ENCODE data around the gene C2CD4D. TPM values are rescaled to one million over a fixed set of nuclear protein-coding genes. Genes with fewer than 3 reads are reported as not detected.
A peak's percentile ranks its signal among the peaks of the same experiment; 100 is the strongest.

Gene C2CD4D
- polyA plus RNA-seq (2011; rRNA removed) (not detected in 2 replicates), polyA plus RNA-seq (2017; fragmentation: RNase III; extraction: RNeasy Plus Mini Kit Qiagen cat#74134 plus additional on column Dnase treatment) (not detected in 3 replicates), polyA minus RNA-seq (2011; rRNA and poly(A)+ RNA removed) (not detected in 2 replicates)
- not detected in 2 replicates for polyA plus RNA-seq (2012; cell fraction: cytosol; rRNA removed)
- polyA plus RNA-seq (2012; cell fraction: nucleus; rRNA removed), result not detected in 2 replicates

DNA sequence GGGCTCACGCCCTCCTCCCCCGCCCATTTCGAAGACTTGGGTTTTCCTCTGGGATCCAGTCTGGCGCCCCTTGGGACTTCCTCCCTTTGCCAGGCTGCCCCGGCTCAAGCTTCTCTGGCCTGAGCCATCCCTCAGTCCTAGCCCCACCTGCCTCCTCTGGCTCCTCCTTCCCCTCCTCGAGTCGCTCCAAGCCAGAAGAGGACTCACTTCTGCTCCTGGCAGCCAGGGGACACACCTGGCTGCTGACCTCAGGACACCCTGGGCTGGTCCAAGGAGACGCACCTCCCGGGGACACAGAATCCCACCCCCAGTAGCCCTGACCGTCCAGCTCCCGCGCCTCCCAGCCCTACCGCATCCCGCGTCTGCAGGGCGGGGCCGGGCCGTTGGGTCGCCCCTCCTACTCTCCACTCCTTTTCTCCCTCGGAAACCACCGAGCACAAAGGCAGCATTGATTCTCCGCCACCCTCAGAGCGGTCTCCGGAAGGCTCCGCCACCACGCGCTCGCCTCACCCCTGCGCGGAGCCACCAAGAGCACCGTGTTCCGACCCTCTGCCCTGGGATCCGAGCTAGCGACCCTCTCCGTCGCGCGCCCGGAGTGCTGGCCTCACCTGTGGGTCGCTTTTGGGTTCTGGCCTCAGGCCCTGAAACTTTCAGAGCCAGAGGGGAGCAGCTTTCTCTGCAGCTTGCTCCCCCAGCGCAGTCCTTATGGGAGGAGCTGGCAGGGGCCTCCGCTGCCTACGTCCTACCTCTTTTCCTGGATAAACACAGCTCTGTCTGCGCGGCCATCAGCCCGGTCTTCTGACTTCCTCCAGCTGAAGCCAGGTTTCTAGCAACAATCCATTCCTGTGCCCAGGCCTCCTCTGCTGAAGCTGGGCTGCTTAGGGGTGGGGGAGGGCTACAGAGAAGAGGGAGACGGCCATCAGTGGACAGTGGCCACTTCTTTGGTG lies at the start of gene C2CD4D:
C2CD4D (minus strand) TSS at position 364 of the 947 bp plus-strand sequence. CDS start 831 bp downstream, outside the sequence.
- ChIA-PET POLR2A (no interaction called here), CTCF (interaction anchor here (0.8 to 5.5 kb wide), 10 partner anchors 7 to 246 kb away, joined by 3 to 77 read pairs (median 4); no protein-coding TSS in a partner anchor)
- 88% methylated on average over 45 of the region's 47 CpGs for WGBS (ENCODE audit: missing lambda C conversion rate)
- FAIRE-seq, result no peak
- Histone ChIP-seq H3K27ac (no peak within 1 kb of the TSS), H3K4me3 (no peak within 1 kb of the TSS), H3K4me2 (no peak within 1 kb of the TSS), H3K9me3 (no peaks in the 10 kb centered on the region), H3K4me1 (0 out of 3 replicates have a peak, but pooled peaks cover 3% of the 10 kb centered on the region)
- TF ChIP-seq ZC3H11A (IDR thresholded peaks at IDR 0.05) (no peak), RNF2 (IDR thresholded peaks at IDR 0.05; ENCODE audit: borderline replicate concordance, low read depth) (no peak), TP53 (CRISPR knock-in tag; IDR thresholded peaks at IDR 0.05) (no peak), POLR2AphosphoS2 (conservative IDR thresholded peaks at IDR 0.05; ENCODE audit: low read length) (no peak), HOXB5 (CRISPR knock-in tag; IDR thresholded peaks at IDR 0.05) (no peak), RARB (CRISPR knock-in tag; IDR thresholded peaks at IDR 0.05) (no peak), HOXB13 (CRISPR knock-in tag; IDR thresholded peaks at IDR 0.05; ENCODE audit: low read depth) (no peak)
- TF ChIP-seq, protein P1, sequence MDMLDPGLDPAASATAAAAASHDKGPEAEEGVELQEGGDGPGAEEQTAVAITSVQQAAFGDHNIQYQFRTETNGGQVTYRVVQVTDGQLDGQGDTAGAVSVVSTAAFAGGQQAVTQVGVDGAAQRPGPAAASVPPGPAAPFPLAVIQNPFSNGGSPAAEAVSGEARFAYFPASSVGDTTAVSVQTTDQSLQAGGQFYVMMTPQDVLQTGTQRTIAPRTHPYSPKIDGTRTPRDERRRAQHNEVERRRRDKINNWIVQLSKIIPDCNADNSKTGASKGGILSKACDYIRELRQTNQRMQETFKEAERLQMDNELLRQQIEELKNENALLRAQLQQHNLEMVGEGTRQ (IDR thresholded peaks at IDR 0.05), result no peak
- TF ChIP-seq, protein P2, sequence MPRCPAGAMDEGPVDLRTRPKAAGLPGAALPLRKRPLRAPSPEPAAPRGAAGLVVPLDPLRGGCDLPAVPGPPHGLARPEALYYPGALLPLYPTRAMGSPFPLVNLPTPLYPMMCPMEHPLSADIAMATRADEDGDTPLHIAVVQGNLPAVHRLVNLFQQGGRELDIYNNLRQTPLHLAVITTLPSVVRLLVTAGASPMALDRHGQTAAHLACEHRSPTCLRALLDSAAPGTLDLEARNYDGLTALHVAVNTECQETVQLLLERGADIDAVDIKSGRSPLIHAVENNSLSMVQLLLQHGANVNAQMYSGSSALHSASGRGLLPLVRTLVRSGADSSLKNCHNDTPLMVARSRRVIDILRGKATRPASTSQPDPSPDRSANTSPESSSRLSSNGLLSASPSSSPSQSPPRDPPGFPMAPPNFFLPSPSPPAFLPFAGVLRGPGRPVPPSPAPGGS (IDR thresholded peaks at IDR 0.05), result no peak
- TF ChIP-seq, protein P3, sequence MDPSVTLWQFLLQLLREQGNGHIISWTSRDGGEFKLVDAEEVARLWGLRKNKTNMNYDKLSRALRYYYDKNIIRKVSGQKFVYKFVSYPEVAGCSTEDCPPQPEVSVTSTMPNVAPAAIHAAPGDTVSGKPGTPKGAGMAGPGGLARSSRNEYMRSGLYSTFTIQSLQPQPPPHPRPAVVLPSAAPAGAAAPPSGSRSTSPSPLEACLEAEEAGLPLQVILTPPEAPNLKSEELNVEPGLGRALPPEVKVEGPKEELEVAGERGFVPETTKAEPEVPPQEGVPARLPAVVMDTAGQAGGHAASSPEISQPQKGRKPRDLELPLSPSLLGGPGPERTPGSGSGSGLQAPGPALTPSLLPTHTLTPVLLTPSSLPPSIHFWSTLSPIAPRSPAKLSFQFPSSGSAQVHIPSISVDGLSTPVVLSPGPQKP (IDR thresholded peaks at IDR 0.05; ENCODE audit: low read depth, low read length), result no peak
- TF ChIP-seq, protein P4, sequence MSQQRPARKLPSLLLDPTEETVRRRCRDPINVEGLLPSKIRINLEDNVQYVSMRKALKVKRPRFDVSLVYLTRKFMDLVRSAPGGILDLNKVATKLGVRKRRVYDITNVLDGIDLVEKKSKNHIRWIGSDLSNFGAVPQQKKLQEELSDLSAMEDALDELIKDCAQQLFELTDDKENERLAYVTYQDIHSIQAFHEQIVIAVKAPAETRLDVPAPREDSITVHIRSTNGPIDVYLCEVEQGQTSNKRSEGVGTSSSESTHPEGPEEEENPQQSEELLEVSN (IDR thresholded peaks at IDR 0.05; ENCODE audit: borderline replicate concordance, low read depth), result no peak
- no peak for ATAC-seq
- DNase-seq (ENCODE audit: low read depth in 1 of 2, low spot score in 1 of 2), result no peak

DNA sequence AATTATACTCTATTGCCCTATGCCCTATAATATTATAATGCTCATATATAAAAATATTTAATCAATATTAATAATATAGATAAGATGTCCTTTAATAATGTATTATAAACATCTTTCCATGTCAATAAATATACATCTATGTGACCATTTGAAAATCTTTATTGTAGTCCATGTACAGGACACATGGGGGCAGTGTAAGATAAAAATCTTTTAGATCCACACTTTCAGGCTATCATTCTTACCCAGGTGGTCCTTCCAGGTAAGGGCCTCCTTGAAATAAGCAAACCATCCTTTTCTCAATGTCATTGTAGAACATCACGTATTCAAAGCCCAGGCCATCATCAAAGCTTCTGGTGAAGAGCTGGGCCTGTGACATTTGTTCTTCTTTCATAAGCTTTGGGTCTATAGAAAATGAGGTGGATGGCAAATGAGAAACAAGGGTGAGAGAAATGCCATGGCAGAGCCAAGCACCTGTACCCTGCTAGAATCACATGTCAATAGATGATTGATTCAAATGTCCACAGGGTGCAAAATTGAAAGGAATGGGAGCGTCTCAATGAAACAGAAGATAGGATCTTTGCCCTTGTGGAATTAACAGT lies 49.5 kb upstream of the C2CD4D start:
- peak; percentile 33 to 41 for DNase-seq (ENCODE audit: low read depth in 1 of 2, low spot score in 1 of 2)
- WGBS (ENCODE audit: missing lambda C conversion rate), result 57% methylated on average over 2 of the region's 2 CpGs
- Histone ChIP-seq H3K4me3 (no peak overlapping the region), H3K4me1 (no peaks in the 10 kb centered on the region), H3K27ac (no peak overlapping the region), H3K4me2 (no peak overlapping the region), H3K9me3 (no peaks in the 10 kb centered on the region)
- ATAC-seq, result peak; percentile 68 to 80; a peak in 3 of 6 replicates
- ChIA-PET POLR2A (interaction anchor here (1.8 kb wide), 1 partner anchor 20 kb away, joined by 4 read pairs; the partner anchor contains the start of gene THEM4), CTCF (interaction anchor here (0.6 to 3.4 kb wide), 15 partner anchors 9 to 152 kb away, joined by 3 to 25 read pairs (median 4); partner anchors contain the start of gene THEM4)
- FAIRE-seq, result no peak
- TF ChIP-seq, protein P1 (IDR thresholded peaks at IDR 0.05), result no peak
- TF ChIP-seq HDAC2 (IDR thresholded peaks at IDR 0.05) (no peak), MAFK (IDR thresholded peaks at IDR 0.05; ENCODE audit: partially characterized antibody) (no peak), RARB (CRISPR knock-in tag; IDR thresholded peaks at IDR 0.05) (no peak), ZNF302 (CRISPR knock-in tag; IDR thresholded peaks at IDR 0.05) (no peak), RCOR1 (IDR thresholded peaks at IDR 0.05; ENCODE audit: low read depth, low read length) (no peak), RFX5 (IDR thresholded peaks at IDR 0.05) (no peak), CHD4 (IDR thresholded peaks at IDR 0.05; ENCODE audit: borderline replicate concordance) (no peak), ZC3H11A (IDR thresholded peaks at IDR 0.05) (no peak), HEYL (CRISPR knock-in tag; IDR thresholded peaks at IDR 0.05) (no peak), ZFP36 (IDR thresholded peaks at IDR 0.05; ENCODE audit: borderline replicate concordance, partially characterized antibody) (no peak), POLR2AphosphoS2 (conservative IDR thresholded peaks at IDR 0.05; ENCODE audit: low read length) (no peak), SMC3 (IDR thresholded peaks at IDR 0.05) (peak; percentile 41; the same call in 1 of the 3 replicates), TP53 (CRISPR knock-in tag; IDR thresholded peaks at IDR 0.05) (no peak), RAD21 (conservative IDR thresholded peaks at IDR 0.05 in 1 of 2, IDR thresholded peaks at IDR 0.05 in 1 of 2) (peak; percentile 70 to 72), GATA3 (IDR thresholded peaks at IDR 0.05; ENCODE audit: borderline replicate concordance) (no peak), EHF (CRISPR knock-in tag; IDR thresholded peaks at IDR 0.05) (no peak)
- TF ChIP-seq, protein P2 (IDR thresholded peaks at IDR 0.05), result no peak
- TF ChIP-seq, protein P5, sequence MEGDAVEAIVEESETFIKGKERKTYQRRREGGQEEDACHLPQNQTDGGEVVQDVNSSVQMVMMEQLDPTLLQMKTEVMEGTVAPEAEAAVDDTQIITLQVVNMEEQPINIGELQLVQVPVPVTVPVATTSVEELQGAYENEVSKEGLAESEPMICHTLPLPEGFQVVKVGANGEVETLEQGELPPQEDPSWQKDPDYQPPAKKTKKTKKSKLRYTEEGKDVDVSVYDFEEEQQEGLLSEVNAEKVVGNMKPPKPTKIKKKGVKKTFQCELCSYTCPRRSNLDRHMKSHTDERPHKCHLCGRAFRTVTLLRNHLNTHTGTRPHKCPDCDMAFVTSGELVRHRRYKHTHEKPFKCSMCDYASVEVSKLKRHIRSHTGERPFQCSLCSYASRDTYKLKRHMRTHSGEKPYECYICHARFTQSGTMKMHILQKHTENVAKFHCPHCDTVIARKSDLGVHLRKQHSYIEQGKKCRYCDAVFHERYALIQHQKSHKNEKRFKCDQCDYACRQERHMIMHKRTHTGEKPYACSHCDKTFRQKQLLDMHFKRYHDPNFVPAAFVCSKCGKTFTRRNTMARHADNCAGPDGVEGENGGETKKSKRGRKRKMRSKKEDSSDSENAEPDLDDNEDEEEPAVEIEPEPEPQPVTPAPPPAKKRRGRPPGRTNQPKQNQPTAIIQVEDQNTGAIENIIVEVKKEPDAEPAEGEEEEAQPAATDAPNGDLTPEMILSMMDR (IDR thresholded peaks at IDR 0.05), result peak; percentile 67
